ENCODE data around the gene RNU1-1. TPM values are rescaled to one million over a fixed set of nuclear protein-coding genes. Genes with fewer than 3 reads are reported as not detected.
"Not testable (repeated sequence)": the region's sequence is repeated elsewhere in the genome, so short reads cannot be mapped to it uniquely, and the experiment has no call there.

Gene RNU1-1
- total RNA-seq, 6 experiments from 2014 or later, result under 0.01 to 3,377 (median 977) TPM

DNA sequence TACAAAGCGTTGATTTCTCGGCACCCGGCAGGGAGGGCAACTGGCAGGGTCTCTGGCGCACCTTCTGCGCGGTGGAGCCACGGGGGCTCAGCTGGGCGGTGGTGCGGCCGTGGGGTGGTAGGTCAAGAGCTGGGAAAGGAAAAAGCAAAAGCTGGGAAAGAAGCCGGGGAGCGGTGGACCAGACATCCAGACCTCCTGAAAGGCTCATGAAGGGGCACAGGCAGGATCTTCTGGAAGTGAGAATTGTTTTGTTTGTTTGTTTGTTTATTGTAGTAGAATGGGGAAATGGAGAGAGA lies 7.2 kb upstream of the RNU1-1 start:
- Histone ChIP-seq H3K27me3 (peaks cover 0 to 3% of the 10 kb centered on the region in 2 donors), H3K4me1 (no peaks in the 10 kb centered on the region), H3K9me3 (no peaks in the 10 kb centered on the region), H3K36me3 (no peaks in the 10 kb centered on the region), H3K4me3 (no peak overlapping the region), H3K27ac (no peak overlapping the region)
- WGBS (ENCODE audit: insufficient coverage, low coverage, low lambda C conversion rate, missing lambda C conversion rate), result 61% methylated on average over 11 of the region's 12 CpGs
- TF ChIP-seq POLR2A (IDR thresholded peaks at IDR 0.05), result no peak
- TF ChIP-seq, protein P1, sequence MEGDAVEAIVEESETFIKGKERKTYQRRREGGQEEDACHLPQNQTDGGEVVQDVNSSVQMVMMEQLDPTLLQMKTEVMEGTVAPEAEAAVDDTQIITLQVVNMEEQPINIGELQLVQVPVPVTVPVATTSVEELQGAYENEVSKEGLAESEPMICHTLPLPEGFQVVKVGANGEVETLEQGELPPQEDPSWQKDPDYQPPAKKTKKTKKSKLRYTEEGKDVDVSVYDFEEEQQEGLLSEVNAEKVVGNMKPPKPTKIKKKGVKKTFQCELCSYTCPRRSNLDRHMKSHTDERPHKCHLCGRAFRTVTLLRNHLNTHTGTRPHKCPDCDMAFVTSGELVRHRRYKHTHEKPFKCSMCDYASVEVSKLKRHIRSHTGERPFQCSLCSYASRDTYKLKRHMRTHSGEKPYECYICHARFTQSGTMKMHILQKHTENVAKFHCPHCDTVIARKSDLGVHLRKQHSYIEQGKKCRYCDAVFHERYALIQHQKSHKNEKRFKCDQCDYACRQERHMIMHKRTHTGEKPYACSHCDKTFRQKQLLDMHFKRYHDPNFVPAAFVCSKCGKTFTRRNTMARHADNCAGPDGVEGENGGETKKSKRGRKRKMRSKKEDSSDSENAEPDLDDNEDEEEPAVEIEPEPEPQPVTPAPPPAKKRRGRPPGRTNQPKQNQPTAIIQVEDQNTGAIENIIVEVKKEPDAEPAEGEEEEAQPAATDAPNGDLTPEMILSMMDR (IDR thresholded peaks at IDR 0.05), result no peak
- intact Hi-C loops (cut with DNase I), result no loop called here
- DNase-seq (no peak), ATAC-seq (no peak)

DNA sequence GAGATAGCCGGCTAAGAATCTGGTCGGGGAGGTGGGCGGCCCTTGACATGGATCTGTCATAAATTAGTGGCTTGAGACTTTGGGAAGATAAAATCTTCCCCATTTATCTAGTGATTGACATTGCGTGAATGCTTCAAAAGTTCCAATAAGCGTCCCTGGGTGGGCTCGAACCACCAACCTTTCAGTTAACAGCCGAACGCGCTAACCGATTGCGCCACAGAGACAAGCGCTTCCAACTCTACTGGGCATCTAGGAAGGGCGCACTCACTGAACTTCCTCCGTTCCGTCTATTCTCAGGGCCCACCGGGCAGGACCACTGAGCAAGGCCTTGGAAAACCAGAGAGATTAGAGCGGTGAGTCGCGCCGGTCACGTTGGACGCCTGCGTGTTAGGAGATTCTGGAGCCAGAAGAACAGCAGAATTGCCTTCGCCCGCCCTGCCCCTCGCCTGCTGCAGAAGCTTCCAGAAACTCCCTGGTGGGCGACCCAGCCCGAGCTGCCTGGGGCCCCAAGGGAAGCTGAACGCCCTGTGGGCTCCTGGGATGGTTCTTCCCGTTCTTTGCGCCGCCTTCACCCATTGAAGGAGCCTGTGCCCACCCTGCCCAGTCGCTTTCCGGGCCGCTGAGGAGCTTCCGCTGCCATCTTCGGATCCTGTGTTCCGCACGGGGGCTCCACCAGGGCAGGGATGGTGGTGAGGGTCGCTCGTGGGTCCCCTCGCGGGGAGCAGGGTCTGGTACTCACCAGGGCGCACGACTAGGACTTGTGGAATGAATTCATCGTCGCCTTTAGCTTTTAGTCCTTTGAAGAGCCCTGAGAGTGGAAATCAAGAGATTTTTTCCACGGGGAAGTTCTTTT lies 6.6 kb upstream of the RNU1-1 start:
- 28% methylated on average over 16 of the region's 48 CpGs for WGBS (ENCODE audit: insufficient coverage, low coverage, low lambda C conversion rate, missing lambda C conversion rate)
- H3K27me3 ChIP-seq; H3K4me1 ChIP-seq; H3K4me3 ChIP-seq; intact Hi-C loops (cut with DNase I); H3K36me3 ChIP-seq; H3K27ac ChIP-seq; DNase-seq; H3K9me3 ChIP-seq: not testable (repeated sequence)
- peak in 2 of 4 donors; percentile 33 to 39 for ATAC-seq

DNA sequence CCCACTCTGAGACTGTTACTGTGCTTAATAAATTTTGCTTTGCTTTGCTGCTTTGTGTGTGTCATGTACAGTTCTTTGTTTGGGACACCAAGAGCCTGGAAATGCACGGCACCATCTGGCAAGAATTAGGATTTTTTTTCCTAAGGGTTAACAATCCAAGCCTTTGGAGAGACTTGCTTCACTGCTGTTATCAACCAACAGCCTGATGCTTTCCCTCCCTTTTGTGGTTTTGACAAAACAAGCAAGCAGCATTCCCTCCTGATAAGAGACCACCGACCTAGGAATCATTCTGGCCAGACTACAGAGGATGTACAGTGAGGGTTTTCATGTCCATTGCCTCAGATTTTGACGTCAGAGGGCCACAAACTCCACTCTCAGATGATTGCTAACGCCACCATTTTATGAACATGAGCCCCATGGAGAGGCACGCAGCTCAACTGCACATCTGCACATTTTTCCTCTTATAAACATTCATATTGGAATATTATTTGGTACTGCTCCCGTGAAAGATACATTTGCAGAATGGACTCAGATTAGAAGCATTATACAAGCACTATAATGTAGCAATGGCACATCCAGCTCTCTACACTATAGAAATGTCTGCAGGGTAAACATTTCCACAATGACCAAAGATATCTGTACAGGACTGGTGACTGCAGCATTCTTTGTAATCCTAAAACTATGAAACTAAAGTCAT lies 5.3 kb upstream of the RNU1-1 start:
- 35% methylated on average over 6 of the region's 6 CpGs for WGBS (ENCODE audit: insufficient coverage, low coverage, low lambda C conversion rate, missing lambda C conversion rate)
- DNase-seq; ATAC-seq; H3K4me3 ChIP-seq; intact Hi-C loops (cut with DNase I); H3K27ac ChIP-seq; H3K9me3 ChIP-seq; H3K27me3 ChIP-seq; H3K4me1 ChIP-seq; H3K36me3 ChIP-seq: not testable (repeated sequence)

DNA sequence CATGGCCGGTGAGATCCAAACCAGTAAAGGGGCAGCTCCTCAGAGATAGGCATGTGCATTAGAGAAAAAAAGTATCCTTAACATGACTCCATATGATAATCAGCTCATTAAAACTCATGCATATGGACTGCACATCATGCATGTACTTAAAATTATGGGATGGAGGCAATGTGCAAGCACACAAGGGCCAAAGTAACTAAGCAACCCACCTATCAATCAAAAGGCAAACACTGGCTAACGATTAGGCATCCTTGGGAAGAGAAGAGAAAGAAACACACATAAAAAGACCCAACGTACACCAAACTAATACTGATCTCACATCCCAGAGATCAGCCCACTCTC lies 4.8 kb upstream of the RNU1-1 start:
- WGBS (ENCODE audit: insufficient coverage, low coverage, low lambda C conversion rate, missing lambda C conversion rate), result 57% methylated on average over 3 of the region's 3 CpGs
- DNase-seq; intact Hi-C loops (cut with DNase I); H3K4me3 ChIP-seq; ATAC-seq; H3K27me3 ChIP-seq; H3K4me1 ChIP-seq; H3K36me3 ChIP-seq; H3K27ac ChIP-seq; H3K9me3 ChIP-seq: not testable (repeated sequence)

DNA sequence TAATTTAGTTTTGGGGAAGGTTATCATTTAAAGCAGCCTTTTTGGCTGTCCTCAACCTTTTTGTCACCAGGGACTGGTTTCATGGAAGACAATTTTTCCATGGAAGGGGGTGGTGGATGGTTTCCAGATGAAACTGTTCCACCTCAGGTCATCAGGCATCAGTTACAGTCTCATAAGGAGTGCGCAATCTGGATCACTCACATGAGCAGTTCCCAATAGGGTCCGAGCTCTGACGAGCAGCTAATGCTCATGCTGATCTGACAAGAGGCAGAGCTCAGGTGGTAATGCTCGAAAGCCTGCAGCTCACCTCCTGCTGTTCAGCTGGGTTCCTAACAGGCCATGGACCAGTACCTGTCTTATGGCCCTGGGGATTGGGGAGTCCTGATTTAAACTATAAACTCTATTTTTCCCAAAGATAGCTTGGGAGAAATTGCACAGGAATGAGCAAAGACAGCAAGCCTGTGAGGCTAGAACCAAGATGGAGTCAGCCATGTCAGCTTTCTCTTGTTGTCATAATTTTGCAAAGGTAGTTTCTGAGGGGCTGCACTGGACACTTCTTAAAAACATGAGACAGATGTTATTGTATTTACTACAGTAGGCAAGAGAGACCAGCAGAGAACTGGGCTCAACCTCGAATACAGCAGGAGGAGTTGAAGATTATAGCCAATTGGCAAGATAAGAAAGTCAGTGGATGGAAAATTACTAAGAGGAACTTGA lies 2.8 kb upstream of the RNU1-1 start:
- intact Hi-C loops (cut with DNase I); H3K9me3 ChIP-seq: not testable (repeated sequence)

DNA sequence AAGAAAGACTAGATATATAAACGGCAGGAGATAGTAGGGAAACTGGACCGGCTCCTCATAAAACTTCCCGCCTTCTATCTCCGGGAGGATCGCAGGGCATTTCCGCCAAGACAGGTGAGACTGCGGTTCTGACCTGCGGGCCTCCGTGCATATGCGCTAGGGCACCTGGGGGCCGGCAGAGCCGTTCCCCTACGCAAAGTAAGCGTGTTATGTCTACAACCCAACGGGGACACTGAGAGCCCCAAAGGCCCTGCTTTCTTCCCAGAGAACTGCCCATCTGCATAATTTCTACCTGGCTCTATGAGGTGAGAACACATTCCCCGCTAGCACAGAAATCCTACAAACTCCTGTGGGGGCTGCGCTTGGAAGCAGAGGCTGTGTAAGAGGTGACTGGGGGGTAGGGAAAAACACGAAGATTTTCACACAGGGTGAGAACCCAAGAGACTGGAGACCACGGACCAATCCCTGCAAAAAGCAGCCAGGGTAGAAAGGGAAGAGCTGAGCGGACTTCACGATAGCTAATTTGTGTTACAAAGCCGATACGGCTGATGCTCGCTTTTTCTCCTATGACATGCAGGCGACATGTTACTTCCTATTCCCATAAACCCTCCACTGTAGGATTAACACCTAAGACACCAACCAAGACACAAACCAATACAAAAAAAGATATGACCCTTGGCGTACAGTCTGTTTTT lies 526 bp downstream of the RNU1-1 start:
- H3K9me3 ChIP-seq; DNase-seq; H3K4me1 ChIP-seq; H3K36me3 ChIP-seq; H3K27me3 ChIP-seq; intact Hi-C loops (cut with DNase I): not testable (repeated sequence)
- peak; percentile 98 to 100 (median 99) for ATAC-seq
- peak; percentile 57 for TF ChIP-seq POLR2A (IDR thresholded peaks at IDR 0.05)
- Histone ChIP-seq H3K4me3 (peak overlapping the region in 1 of 3 donors; percentile 9), H3K27ac (peak overlapping the region in 2 of 3 donors; percentile 15 to 53)
- WGBS (ENCODE audit: insufficient coverage, low coverage, low lambda C conversion rate, missing lambda C conversion rate), result 7% methylated on average over 26 of the region's 26 CpGs

More for the DNA sequence above, 2.8 kb upstream of the RNU1-1 start:
- H3K27ac ChIP-seq, ATAC-seq, H3K4me1 ChIP-seq, H3K4me3 ChIP-seq, H3K27me3 ChIP-seq, H3K36me3 ChIP-seq, DNase-seq: not testable (repeated sequence)
- WGBS (ENCODE audit: insufficient coverage, low coverage, low lambda C conversion rate, missing lambda C conversion rate), result 44% methylated on average over 3 of the region's 5 CpGs

DNA sequence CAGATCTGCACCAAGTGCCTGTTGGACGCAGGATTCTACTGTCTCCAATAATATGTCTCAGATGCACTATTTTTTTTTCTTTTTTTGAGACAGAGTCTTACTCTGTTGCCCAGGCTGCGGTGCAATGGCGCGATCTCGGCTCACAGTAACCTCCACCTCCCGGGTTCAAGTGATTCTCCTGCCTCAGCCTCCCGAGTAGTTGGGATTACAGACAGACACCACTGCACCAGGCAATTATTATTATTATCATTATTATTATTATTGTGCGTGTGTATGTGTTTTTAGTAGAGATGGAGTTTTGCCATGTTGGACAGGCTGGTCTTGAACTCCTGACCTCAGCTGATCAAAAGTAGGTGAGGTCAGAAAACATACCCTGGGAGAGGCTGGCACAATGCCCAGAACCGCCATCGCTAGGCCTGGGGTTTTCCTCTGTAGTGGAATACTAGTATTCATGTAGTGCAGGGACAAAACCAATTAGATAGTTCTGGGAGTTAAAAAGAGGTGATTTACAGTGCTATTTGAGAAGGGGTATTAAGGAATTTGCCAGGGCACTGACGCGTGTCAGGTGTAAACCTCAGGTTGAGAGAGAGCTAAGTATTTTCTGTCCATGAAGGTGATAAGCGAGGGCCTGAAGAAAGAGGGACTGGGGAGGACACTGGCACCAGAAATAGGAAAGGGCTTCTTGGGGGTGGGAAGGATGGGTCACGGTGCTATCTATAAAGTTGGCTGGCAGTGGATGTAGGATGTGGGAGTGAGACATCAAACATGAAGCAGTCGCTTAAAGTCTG lies 1.3 kb downstream of the RNU1-1 start:
- DNase-seq; H3K9me3 ChIP-seq; H3K27ac ChIP-seq; ATAC-seq; H3K4me1 ChIP-seq; intact Hi-C loops (cut with DNase I); H3K36me3 ChIP-seq; H3K27me3 ChIP-seq: not testable (repeated sequence)
- peak overlapping the region in 1 of 3 donors; percentile 9 for H3K4me3 ChIP-seq
- WGBS (ENCODE audit: insufficient coverage, low coverage, low lambda C conversion rate, missing lambda C conversion rate), result 59% methylated on average over 13 of the region's 15 CpGs

DNA sequence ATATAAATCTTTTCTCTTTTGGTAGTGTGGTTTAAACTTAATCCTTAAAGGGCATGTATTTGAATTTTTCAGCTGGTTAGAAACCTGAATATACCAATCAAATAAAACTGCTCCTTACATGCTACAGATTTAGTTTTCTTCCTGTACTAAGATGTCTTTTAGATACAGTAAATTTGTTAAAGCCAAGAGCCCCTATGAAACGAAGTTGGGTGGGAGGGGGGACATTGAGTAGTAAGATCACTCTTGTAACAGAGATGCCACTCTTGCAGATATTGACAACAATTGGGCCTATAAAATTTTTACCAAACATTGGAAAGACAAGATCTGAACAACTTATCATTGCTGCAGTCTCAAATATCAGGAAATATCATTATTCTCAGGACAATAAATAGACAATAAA lies 2.2 kb downstream of the RNU1-1 start:
- H3K36me3 ChIP-seq; H3K4me1 ChIP-seq; H3K4me3 ChIP-seq; intact Hi-C loops (cut with DNase I); H3K9me3 ChIP-seq; ATAC-seq; H3K27ac ChIP-seq; DNase-seq; H3K27me3 ChIP-seq: not testable (repeated sequence)
- WGBS (ENCODE audit: insufficient coverage, low coverage, low lambda C conversion rate, missing lambda C conversion rate), result 58% methylated on average over 1 of the region's 1 CpG
